Right atrium auricular region (tissue), 2 donors: ENCODE data around the gene PRDM4. TPM values are rescaled to one million over a fixed set of nuclear protein-coding genes. Genes with fewer than 3 reads are reported as not detected.

Source experiments
- DNase-seq: peaks from one replicate; pipeline ENCODE4 v3.0.0-alpha.2; 2019; ENCODE audit warnings: low spot score
- H3K27ac ChIP-seq, 2 donors: fragments of 200-600 bp; sonication (generic); 1 replicate in 1 of 2; 2 replicates in 1 of 2; pipeline ENCODE4 v1.5.1; 2016 to 2019
- H3K27me3 ChIP-seq, 2 donors: fragments of 200-600 bp; sonication (generic); one replicate each; pipeline versions ENCODE4 v1.5.1 to v1.6.0; 2017 to 2019
- H3K36me3 ChIP-seq: fragments of 200-600 bp; sonication (generic); one replicate; pipeline ENCODE4 v1.5.1; 2016
- H3K4me1 ChIP-seq, 2 donors: fragments of 200-600 bp; sonication (generic); one replicate each; pipeline versions ENCODE4 v1.5.1 to v1.6.0; 2017 to 2019
- H3K4me3 ChIP-seq, 2 donors: fragments of 200-600 bp; sonication (generic); 1 replicate in 1 of 2; 2 replicates in 1 of 2; pipeline ENCODE4 v1.5.1; 2017 to 2019; ENCODE audit warnings: mild to moderate bottlenecking in 1 of 2, moderate library complexity in 1 of 2
- H3K9me3 ChIP-seq, 2 donors: fragments of 200-600 bp; sonication (generic); one replicate each; pipeline ENCODE4 v1.5.1; 2019
- total RNA-seq, 2 donors: library from RNA; depleted of rRNA; stranded (reverse); fragments of >200 nt; gene quantifications; one replicate each; pipeline ENCODE4 v1.1.0, GENCODE V29; 2016
- TF ChIP-seq, protein P1 (sequence below), 2 donors: fragments of 200-600 bp; sonication (generic); IDR thresholded peaks; one replicate each; pipeline ENCODE4 v1.5.1; 2019; ENCODE audit warnings: antibody characterized with exemption in 2 of 2

The PRDM4 gene, protein sequence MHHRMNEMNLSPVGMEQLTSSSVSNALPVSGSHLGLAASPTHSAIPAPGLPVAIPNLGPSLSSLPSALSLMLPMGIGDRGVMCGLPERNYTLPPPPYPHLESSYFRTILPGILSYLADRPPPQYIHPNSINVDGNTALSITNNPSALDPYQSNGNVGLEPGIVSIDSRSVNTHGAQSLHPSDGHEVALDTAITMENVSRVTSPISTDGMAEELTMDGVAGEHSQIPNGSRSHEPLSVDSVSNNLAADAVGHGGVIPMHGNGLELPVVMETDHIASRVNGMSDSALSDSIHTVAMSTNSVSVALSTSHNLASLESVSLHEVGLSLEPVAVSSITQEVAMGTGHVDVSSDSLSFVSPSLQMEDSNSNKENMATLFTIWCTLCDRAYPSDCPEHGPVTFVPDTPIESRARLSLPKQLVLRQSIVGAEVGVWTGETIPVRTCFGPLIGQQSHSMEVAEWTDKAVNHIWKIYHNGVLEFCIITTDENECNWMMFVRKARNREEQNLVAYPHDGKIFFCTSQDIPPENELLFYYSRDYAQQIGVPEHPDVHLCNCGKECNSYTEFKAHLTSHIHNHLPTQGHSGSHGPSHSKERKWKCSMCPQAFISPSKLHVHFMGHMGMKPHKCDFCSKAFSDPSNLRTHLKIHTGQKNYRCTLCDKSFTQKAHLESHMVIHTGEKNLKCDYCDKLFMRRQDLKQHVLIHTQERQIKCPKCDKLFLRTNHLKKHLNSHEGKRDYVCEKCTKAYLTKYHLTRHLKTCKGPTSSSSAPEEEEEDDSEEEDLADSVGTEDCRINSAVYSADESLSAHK
- 10 to 100 TPM; 10.2 to 21.0 TPM for total RNA-seq

DNA sequence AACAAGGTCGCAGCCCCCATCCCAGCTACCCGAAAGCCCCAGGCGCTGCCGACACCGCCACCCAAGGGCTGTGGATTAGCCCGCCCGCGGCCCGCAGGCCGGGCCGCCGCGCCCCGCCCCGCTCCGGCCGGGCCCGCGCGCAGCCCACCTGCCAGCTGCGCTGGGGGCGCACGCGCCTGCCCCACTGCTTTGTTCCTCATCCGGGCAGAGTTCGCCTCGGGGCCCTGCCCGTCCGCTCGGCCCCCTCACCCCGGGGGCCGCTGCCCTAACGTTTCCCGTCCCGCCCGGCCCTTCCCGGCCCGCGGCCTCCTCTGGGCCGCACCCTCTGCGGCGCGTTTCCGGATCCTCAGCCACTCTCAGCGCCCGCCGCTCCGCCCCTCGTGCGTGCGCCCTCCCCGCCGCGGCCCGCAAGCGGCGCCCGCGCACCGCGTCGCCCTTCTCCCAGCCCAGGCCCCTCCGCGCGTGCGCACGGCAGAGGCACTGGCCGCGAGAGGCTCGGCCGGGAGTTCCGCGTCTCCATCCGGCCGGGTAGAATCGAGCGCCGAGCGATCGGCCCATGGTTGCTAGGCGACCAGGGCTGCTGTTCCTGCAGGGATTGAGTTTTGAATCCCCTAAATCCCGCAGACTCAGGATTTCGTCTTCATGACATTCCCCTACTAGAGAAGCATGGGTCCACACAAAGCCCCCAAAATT lies at the start of gene PRDM4:
PRDM4 (minus strand) TSS at position 329 of the 693 bp plus-strand sequence. CDS start 622 bp downstream, outside the sequence.
- Histone ChIP-seq H3K4me3 (peak within 1 kb of the TSS; percentile 89 to 91), H3K4me1 (peaks cover 3 to 24% of the 10 kb centered on the region in 2 donors), H3K36me3 (peaks cover 9% of the 10 kb centered on the region), H3K9me3 (no peaks in the 10 kb centered on the region), H3K27me3 (no peaks in the 10 kb centered on the region), H3K27ac (peak within 1 kb of the TSS; percentile 59 to 75)
- TF ChIP-seq, protein P1, sequence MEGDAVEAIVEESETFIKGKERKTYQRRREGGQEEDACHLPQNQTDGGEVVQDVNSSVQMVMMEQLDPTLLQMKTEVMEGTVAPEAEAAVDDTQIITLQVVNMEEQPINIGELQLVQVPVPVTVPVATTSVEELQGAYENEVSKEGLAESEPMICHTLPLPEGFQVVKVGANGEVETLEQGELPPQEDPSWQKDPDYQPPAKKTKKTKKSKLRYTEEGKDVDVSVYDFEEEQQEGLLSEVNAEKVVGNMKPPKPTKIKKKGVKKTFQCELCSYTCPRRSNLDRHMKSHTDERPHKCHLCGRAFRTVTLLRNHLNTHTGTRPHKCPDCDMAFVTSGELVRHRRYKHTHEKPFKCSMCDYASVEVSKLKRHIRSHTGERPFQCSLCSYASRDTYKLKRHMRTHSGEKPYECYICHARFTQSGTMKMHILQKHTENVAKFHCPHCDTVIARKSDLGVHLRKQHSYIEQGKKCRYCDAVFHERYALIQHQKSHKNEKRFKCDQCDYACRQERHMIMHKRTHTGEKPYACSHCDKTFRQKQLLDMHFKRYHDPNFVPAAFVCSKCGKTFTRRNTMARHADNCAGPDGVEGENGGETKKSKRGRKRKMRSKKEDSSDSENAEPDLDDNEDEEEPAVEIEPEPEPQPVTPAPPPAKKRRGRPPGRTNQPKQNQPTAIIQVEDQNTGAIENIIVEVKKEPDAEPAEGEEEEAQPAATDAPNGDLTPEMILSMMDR (IDR thresholded peaks at IDR 0.05): peak in 1 of 2 donors; percentile 70
- peak; percentile 93 for DNase-seq

DNA sequence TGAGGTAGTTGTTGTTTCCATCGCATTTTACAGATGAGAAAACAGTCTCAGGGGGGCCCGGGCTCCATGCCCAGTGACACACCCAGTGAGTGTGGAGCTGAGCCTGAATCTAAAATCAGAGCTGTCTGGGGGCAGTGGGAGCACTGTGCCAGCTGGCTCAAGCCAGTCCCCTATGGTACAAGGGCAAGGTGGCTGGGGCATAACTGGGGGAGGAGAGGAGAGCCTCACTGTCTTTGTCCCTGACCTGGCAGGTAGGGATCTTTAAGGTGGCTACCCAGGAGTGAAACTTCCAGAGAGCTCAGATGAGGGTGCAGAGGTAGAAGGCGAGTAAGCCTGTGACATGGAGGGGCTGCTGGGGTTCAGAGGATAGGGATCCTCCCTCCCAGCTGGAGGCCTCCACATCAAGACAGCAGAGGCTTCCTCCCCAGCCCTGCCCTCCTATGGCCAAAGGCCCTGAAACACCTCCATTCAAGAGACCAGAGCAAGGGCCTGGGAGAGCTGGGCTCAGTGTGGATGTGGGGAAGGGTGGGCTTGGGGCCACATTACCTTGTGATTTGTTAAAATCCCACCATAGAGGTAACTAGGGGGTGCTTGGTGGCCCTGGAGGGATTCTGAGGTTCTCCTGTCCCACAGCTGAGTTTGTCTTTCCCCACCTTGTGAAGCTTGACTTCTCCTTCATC lies 46.7 kb upstream of the PRDM4 start:
- DNase-seq: no peak

DNA sequence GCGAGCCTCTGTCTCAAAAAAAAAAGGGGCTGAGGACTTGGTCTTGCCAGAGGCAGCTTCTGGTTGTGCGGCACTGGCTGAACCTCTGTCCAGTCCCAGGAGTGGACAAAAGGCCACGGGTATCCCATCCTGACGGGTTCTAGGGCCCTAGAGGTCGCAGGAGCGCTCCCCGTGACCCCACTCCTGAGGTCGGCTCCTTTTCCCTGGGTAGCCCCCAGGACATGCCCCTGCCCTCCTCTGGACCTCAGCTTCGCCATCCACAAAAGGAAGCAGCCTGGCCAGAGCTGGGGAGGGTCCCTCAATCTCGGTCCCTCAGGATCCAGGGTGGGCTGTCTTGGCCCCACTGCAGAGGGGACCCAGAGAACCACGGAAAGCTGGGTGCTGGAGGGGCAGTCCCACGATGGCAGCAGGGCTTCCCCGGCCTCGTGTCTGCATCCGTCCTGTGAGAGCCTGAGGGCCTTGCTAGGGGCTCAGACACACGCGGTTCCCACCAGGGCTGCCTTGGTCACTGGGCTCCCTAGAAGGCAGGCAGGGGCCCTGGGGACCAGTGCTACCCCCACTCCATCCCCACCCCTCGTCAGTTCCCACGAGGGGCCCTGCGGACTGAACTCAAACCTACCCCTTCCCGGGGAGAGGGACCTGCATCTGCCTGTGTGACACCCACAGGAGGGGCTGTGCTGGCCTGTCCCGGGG lies 44.7 kb upstream of the PRDM4 start:
- no peak for DNase-seq
- Histone ChIP-seq H3K27ac (no peak overlapping the region), H3K27me3 (no peaks in the 10 kb centered on the region)

More for the DNA sequence above, 46.7 kb upstream of the PRDM4 start:
- H3K9me3 ChIP-seq: no peaks in the 10 kb centered on the region
- no peak overlapping the region for H3K4me3 ChIP-seq
- no peak overlapping the region for H3K27ac ChIP-seq
- no peaks in the 10 kb centered on the region for H3K4me1 ChIP-seq
- TF ChIP-seq, protein P1 (IDR thresholded peaks at IDR 0.05): no peak
- H3K27me3 ChIP-seq: no peaks in the 10 kb centered on the region
- no peaks in the 10 kb centered on the region for H3K36me3 ChIP-seq

DNA sequence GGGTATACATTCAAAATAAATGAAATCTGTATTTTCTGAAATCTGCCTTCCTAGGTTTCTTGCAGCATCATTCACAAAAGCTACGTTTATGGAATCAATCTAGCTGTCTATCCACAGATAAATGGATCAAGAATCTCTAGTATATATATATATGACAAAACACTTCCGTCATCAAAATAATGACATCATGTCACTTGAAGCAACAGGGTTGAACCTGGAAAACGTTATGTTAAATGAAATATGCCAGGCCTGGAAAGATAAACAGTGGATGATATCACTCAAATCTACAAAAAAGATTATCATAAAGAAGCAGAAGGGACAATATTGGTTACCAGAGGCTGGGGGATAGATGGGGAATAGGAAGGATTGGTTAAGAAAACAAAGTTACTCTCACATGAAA lies 42.2 kb upstream of the PRDM4 start:
- Histone ChIP-seq H3K27me3 (no peaks in the 10 kb centered on the region), H3K9me3 (no peaks in the 10 kb centered on the region), H3K4me3 (no peak overlapping the region), H3K4me1 (no peaks in the 10 kb centered on the region), H3K27ac (no peak overlapping the region), H3K36me3 (no peaks in the 10 kb centered on the region)
- no peak for DNase-seq
- TF ChIP-seq, protein P1 (IDR thresholded peaks at IDR 0.05): no peak

More for the DNA sequence above, 44.7 kb upstream of the PRDM4 start:
- TF ChIP-seq, protein P1 (IDR thresholded peaks at IDR 0.05): no peak
- no peaks in the 10 kb centered on the region for H3K4me1 ChIP-seq
- H3K36me3 ChIP-seq: no peaks in the 10 kb centered on the region
- no peak overlapping the region for H3K4me3 ChIP-seq
- H3K9me3 ChIP-seq: no peaks in the 10 kb centered on the region

DNA sequence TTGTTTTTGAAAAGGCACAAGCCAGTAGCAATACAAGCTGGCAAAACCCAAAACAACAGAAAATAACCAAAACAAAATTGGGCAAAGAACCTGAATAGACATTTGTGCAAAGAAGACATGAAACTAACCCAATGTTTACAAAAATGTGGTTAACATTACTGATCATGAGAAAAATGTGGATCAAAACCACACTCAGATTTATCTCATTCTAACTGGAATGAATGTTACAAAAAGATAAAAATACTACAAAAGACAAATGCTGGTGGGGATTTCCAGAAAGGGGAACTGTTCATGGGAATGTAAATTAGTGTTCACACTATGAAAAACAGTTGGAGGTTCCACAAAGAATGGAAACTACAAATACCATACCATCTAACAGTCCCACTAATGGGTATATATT lies 40.2 kb upstream of the PRDM4 start:
- TF ChIP-seq, protein P1 (IDR thresholded peaks at IDR 0.05): no peak

More for the DNA sequence above, 40.2 kb upstream of the PRDM4 start:
- H3K9me3 ChIP-seq: no peaks in the 10 kb centered on the region
- H3K4me3 ChIP-seq: no peak overlapping the region
- no peaks in the 10 kb centered on the region for H3K36me3 ChIP-seq
- H3K27ac ChIP-seq: no peak overlapping the region
- no peak for DNase-seq
- H3K4me1 ChIP-seq: no peaks in the 10 kb centered on the region
- H3K27me3 ChIP-seq: no peaks in the 10 kb centered on the region
